ENCODE data around the gene PFDN2.

DNA sequence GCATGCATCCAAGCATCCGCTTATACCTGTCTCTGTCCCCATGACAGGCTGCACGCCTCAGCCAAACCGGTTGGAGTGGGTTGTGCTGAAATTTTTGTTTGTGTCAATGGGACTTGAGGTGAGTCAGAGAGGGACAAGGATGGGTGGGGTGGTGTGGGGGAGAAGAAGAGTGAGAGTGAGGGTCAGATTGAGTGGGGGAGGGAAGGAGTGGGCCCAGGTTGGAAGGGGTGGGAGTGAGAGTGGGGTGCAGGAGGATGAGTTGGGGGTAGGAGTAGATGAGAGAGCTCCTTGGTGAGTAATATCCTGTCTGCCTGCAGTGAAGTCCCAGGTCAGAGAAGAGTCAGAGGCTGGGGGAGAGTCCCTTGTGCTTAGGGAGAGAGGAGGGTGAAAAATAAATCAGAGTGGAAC lies 25.2 kb downstream of the PFDN2 start:
- TF ChIP-seq, protein P1, sequence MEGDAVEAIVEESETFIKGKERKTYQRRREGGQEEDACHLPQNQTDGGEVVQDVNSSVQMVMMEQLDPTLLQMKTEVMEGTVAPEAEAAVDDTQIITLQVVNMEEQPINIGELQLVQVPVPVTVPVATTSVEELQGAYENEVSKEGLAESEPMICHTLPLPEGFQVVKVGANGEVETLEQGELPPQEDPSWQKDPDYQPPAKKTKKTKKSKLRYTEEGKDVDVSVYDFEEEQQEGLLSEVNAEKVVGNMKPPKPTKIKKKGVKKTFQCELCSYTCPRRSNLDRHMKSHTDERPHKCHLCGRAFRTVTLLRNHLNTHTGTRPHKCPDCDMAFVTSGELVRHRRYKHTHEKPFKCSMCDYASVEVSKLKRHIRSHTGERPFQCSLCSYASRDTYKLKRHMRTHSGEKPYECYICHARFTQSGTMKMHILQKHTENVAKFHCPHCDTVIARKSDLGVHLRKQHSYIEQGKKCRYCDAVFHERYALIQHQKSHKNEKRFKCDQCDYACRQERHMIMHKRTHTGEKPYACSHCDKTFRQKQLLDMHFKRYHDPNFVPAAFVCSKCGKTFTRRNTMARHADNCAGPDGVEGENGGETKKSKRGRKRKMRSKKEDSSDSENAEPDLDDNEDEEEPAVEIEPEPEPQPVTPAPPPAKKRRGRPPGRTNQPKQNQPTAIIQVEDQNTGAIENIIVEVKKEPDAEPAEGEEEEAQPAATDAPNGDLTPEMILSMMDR (IDR thresholded peaks at IDR 0.05) = no peak
- TF ChIP-seq SIN3A (IDR thresholded peaks at IDR 0.05; ENCODE audit: borderline replicate concordance, insufficient read depth, low read depth, low read length) (no peak), TCF7L2 (IDR thresholded peaks at IDR 0.05; ENCODE audit: low read depth, low read length) (no peak)
- TF ChIP-seq, protein P2, sequence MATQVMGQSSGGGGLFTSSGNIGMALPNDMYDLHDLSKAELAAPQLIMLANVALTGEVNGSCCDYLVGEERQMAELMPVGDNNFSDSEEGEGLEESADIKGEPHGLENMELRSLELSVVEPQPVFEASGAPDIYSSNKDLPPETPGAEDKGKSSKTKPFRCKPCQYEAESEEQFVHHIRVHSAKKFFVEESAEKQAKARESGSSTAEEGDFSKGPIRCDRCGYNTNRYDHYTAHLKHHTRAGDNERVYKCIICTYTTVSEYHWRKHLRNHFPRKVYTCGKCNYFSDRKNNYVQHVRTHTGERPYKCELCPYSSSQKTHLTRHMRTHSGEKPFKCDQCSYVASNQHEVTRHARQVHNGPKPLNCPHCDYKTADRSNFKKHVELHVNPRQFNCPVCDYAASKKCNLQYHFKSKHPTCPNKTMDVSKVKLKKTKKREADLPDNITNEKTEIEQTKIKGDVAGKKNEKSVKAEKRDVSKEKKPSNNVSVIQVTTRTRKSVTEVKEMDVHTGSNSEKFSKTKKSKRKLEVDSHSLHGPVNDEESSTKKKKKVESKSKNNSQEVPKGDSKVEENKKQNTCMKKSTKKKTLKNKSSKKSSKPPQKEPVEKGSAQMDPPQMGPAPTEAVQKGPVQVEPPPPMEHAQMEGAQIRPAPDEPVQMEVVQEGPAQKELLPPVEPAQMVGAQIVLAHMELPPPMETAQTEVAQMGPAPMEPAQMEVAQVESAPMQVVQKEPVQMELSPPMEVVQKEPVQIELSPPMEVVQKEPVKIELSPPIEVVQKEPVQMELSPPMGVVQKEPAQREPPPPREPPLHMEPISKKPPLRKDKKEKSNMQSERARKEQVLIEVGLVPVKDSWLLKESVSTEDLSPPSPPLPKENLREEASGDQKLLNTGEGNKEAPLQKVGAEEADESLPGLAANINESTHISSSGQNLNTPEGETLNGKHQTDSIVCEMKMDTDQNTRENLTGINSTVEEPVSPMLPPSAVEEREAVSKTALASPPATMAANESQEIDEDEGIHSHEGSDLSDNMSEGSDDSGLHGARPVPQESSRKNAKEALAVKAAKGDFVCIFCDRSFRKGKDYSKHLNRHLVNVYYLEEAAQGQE (IDR thresholded peaks at IDR 0.05; ENCODE audit: insufficient read depth in 1 of 2, low read depth in 2 of 2, low read length in 1 of 2) = no peak
